Stomach (tissue), 4 donors: ENCODE data around the gene PPP2R2C.

ENCODE experiments used
- CTCF ChIP-seq, 7 experiments: fragments of 450-650 bp in 4 of 7; fragments of 200-600 bp in 3 of 7; sonication (generic) in 3 of 7; IDR thresholded peaks; one replicate each; pipeline ENCODE4 v1.5.1; 2016 to 2019; ENCODE audit warnings: antibody characterized with exemption in 7 of 7, control low read depth in 2 of 7, mild to moderate bottlenecking in 1 of 7
- EP300 ChIP-seq: sonication (generic); formaldehyde crosslinking; IDR thresholded peaks from one replicate; pipeline ENCODE4 v1.6.1; 2017; ENCODE audit warnings: antibody characterized with exemption

GRCh38 chr4:6273661-6273990 is 198.8 kb downstream of the PPP2R2C start:
- TF ChIP-seq EP300, result no peak
- no peak for TF ChIP-seq CTCF (IDR thresholded peaks at IDR 0.05)
